ENCODE measurements around the gene LRRC26. TPM values are rescaled to one million over a fixed set of nuclear protein-coding genes. Genes with fewer than 3 reads are reported as not detected.

LRRC26 gene
- total and polyA plus RNA-seq, 2 of the 13 experiments (the other 11 are each of a cell fraction or from before 2014, with no cell fraction given), result not detected

DNA sequence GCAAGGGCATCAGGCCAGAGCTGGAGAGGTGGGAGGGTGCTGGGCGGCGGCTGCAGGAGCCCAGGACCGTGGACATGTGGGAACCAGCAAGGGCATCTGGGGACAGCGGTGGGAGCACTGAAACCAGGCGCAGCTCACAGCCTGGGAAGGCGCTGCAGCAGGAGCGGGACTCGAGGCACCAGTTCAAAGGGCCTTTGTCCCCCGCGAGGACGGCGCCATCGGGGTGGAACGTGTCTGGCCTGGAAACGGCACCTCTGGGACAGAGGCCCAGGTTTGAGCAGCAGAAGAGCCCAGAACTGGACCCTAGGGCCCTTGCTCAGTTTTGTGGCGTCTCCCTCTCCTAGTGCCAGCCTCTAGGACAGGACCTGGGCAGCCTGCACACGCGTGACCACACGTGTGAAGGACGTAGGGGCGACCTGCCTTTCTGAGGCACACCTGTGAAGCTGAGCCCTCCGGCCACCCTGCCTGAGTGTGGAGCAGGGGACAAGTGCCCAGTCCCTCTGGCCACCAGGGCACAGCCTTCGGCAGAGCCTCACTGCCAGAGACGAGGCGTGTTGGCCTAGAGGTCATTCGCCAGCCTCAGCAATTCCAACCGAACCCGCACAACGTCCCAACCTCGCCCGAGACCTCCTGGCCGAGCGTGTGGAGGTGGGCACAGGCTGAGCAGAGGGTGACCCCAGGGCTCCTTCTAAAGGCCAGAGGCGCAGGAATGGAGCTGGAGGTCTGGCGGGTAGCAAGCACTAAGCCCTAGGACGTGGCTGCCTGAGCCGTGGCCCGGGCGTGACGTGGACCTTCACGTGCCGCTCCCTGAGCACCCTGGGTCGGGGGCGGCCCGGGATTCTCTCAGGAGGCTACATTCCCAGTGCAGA lies 4.2 kb upstream of the LRRC26 start:
- FAIRE-seq (no peak), ATAC-seq (no peak), DNase-seq (ENCODE audit: low spot score) (no peak)
- no peak overlapping the region for H3K27ac ChIP-seq (ENCODE audit: extremely low read length, insufficient read depth, low read length)
- H3K36me3 ChIP-seq (replicated peaks in 1 of 2; ENCODE audit: control insufficient read depth in 1 of 2, insufficient read depth in 2 of 2, low read length in 2 of 2), result 0 out of 5 replicates have a peak, but pooled peaks cover 0 to 1% of the 10 kb centered on the region in 2 experiments
- 51% methylated on average over 4 of the region's 45 CpGs for WGBS (ENCODE audit: low lambda C conversion rate)
- ChIA-PET CTCF (ENCODE audit: low intra/inter-chr PET ratio, low total read pairs) (no interaction called here), POLR2A (no interaction called here)
- in situ Hi-C loops (cut with HindIII; ENCODE audit: extremely low pct_ligation_motif_present, low pct_unique_long_range_greater_than_20kb) (no loop called here), intact Hi-C loops (cut with micrococcal nuclease; ENCODE audit: unreplicated experiment) (loop anchor here (10.0 kb wide), 1 partner anchor 59 kb away; the partner anchor contains the start of gene DPP7)
- H4K20me1 ChIP-seq (ENCODE audit: insufficient read depth, low read length), result no peaks in the 10 kb centered on the region
- no peaks in the 10 kb centered on the region for H3K9me3 ChIP-seq (ENCODE audit: low read length)
- H3K4me1 ChIP-seq (ENCODE audit: insufficient read depth, low read length), result peaks cover 9% of the 10 kb centered on the region
- no peak overlapping the region for H3K4me2 ChIP-seq (ENCODE audit: low read depth, low read length)
- no peak overlapping the region for H3K9ac ChIP-seq (ENCODE audit: insufficient read depth, low read depth, low read length)
- peaks cover 0 to 32% of the 10 kb centered on the region in 2 experiments; a peak in 3 of 5 replicates for H3K27me3 ChIP-seq (ENCODE audit: control insufficient read depth in 1 of 2, insufficient read depth in 2 of 2, low read length in 2 of 2)
- TF ChIP-seq ZNF10 (CRISPR knock-in tag; IDR thresholded peaks at IDR 0.05; ENCODE audit: borderline replicate concordance, low read depth) (no peak), MXI1 (IDR thresholded peaks at IDR 0.05; ENCODE audit: borderline replicate concordance, low read depth, low read length) (no peak), ZKSCAN1 (IDR thresholded peaks at IDR 0.05; ENCODE audit: low read length) (no peak), MXD4 (CRISPR knock-in tag; IDR thresholded peaks at IDR 0.05) (no peak), ZNF121 (CRISPR knock-in tag; IDR thresholded peaks at IDR 0.05) (no peak), ZNF263 (CRISPR knock-in tag; IDR thresholded peaks at IDR 0.05) (0 out of 2 replicates have a peak, but pooled peaks have one; percentile 16)
- H3K4me3 ChIP-seq (replicated peaks in 1 of 3; ENCODE audit: insufficient read depth in 1 of 3, low read depth in 2 of 3, low read length in 3 of 3), result no peak overlapping the region
- H3K79me2 ChIP-seq (ENCODE audit: insufficient read depth, low read length), result no peaks in the 10 kb centered on the region
- no TSS peak for BruUV-seq (replicated peaks)
- no peak overlapping the region for H2AFZ ChIP-seq (ENCODE audit: low read length)

Data from HepG2 (cell line).